GM21528 (cell line): ENCODE measurements around the gene ZNF618.

Source experiments
- ATAC-seq: cut with Tn5 transposase; IDR thresholded peaks from one replicate; pipeline ENCODE4 v1.9.1; 2021; ENCODE audit warnings: mild to moderate bottlenecking, moderate library complexity; ENCODE audit not compliant: unreplicated experiment, low FRiP score

Gene ZNF618

DNA sequence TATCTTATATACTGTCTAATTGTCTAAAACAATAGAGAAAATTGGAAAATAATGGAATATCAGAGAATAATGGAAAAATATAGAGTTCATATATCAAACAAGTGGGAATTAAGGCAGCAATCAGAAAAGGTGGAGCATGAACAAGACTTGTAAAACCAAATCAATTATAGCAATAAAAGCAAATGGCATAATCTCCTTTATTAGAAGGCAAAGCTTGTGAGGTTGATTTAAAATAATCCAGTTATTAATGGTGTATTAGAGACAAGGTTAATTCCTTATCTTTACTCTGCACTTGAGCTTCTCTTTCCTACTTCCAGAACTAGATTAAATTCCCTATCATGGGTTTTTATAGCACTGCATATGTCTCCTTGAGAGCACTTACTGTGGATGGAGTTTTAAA, 137.9 kb downstream of the ZNF618 start:
- no peak for ATAC-seq

DNA sequence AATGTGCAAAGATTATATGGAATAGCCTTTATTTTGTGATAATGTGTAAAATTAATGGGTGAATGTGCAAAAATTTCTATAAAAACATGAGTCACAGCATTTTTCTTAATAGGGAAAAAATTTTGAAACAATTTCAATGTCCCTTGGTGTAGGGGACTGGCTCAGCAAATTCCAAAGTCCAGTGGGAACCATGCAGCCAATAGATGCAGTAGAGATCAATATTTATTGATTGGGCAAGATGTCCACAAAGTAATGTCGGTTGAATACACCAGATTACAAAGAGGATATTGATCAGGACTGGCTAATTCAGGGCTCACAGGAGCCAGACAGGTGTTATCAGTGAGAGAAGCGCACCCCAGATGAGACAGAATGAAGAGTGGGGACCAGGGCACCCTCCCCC, 139.5 kb downstream of the ZNF618 start:
- no peak for ATAC-seq

DNA sequence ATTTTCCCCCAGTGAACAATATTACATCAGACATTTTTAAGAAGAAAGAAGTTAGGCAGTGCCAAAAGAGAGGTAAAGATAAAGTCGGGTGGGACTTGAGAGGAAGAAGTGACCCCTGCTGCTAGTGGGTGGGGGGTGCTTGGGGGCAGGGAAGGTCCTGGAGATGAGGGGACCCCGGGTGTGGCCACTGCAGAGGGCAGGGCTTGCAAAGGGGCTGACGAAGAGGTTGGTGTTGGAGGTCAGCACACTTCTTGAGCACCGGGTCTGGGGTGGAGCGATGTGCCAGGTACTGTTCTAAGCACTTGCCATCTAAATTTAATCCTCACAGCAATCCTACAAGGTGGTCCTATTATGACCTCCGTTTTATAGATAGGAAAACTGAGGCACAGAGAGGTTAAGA, 140.0 kb downstream of the ZNF618 start:
- no peak for ATAC-seq

DNA sequence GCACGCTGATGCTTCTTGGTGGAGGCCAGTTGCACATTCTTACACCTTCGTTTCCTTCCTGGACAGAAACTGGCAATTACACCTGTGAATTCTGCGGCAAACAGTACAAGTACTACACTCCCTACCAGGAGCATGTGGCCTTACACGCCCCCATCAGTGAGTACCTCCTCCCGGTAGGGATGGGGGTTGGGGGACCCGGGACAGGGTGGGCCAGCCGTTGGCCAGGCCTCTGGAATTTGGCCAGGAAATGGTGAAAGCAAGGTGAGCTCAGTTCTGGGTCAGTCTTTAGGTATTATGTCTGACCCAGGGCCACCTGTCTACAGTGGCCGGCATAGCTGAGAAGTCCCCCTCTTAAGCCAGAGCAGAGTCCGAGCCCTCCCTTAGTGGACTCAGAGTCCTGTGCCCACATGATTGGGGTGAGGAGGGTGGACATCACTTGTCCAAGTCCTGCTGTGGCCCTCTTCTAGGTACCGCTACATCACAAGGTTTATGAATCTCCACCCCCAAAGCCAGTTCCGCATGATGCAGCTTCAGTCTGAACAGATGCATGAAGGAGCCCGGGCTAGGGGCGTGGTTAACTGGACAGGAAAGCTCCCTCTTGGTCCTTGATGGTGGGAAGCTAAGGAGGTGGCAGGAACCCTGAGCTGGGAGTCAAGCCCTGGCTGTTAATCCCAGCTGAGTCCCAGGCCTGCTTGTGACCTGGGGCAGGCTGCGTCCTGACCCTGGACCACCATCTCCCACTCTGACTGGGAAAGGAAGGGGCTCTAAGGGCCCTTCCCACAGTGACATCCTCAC, 140.7 kb downstream of the ZNF618 start:
- ATAC-seq: no peak

DNA sequence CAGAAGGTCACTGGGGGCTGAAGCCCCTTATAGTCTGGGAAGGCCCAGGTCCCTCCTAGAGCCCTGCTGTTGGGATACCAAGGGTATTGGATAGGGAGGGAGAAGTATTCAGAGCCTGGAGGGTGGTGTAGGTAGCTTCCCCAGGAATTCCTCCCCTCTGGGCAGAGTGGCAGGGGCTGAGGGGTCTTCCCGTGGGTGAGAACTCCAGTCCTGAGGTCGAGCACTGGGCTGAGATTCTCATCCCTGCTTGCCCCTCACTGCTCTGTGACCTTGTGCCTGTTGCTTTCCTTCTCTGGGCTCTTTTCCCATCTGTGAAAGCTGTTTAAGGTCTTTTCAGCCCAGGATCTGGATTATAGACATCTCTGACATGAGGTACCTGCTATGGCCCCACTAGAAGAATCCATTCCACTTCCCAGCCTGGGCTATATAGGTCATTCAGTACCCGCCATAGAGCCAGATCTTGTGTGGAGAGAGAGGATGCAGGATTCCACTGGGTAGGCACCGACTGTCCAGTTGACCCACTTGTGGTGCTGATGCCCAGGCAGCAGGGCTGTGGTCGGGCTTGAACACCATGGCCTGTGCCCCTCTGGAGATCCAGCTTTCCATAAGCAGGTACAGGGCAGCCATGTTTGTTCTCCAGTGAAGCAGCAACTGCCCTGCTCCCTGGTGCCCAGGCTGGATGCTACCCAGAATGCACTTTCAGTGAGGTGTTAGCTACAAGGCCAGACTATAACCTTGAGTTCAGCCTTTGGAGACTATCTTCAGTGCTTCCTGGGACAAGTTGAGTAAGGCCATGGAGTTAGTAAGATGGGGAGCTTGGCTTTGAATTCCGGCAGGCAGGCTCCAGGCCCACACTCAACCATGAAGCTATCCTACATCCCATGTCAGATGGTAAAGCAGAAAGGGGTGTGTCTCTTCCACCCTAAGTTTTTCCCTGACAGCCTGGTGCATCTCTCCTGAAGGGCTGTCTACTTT, 141.9 kb downstream of the ZNF618 start:
- no peak for ATAC-seq

DNA sequence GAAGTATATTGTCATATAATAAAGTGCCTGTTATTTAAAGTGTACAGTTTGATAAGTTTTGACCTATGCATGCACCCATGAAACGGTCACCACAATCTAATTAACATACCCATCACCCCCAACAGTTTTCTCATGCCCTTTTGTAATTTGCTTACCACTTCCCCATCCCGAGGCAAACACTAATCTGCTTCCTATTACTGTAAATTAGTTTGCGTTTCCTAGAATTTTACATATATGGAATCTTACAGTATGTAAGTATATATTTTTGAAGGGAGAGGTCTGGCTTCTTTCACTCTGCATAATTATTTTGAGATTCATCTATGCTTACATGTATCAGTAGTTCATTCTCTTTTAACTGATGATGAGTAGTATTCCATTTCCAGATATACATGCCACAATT, 145.5 kb downstream of the ZNF618 start:
- no peak for ATAC-seq

GRCh38 chr9:114023961-114024360, 147.9 kb downstream of the ZNF618 start:
- no peak for ATAC-seq

GRCh38 chr9:114025196-114025753, 149.2 kb downstream of the ZNF618 start:
- ATAC-seq: no peak

DNA sequence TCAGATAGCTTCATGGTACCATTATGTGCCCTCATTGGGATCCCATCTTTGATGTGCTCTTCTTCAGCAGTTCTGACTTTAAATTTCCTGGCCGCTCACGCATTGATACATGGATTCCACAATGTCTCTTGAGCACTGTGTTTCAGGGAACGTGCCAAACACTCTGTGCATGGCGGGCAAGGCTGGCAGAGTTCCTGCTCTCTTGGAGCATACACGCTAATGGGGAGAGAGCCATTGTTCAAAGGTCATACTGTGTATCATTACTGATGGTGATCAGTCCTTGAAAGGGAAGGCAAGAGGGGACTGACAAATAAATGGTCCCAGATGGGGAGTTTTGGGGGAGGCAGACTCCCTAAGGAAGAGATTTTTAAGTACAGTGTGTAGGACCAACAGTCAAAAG, 149.7 kb downstream of the ZNF618 start:
- no peak for ATAC-seq

GRCh38 chr9:114026335-114026734, 150.2 kb downstream of the ZNF618 start:
- no peak for ATAC-seq

GRCh38 chr9:114027159-114027862, 151.2 kb downstream of the ZNF618 start:
- no peak for ATAC-seq

- ATAC-seq: no peak
Observed at GRCh38 chr9:114027863-114028465, 151.9 kb downstream of the ZNF618 start.

DNA sequence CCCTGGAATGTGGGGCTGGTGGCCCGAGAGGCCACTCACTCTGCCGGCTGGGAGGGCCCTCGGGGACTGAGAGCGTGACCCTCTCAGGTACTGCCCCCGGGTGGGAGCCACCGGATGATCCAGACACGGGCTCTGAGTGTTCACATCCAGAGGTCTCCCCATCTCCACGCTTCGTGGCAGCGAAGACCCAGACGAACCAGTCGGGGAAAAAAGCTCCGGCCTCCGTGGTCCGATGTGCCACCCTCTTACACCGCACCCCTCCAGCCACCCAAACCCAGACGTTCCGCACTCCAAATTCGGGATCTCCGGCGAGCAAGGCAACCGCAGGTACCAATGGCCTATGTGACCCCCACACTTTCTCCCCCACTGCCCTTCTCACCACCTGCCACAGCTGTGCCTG, 152.5 kb downstream of the ZNF618 start:
- ATAC-seq: no peak

GRCh38 chr9:114029311-114030170, 153.4 kb downstream of the ZNF618 start:
- no peak for ATAC-seq

DNA sequence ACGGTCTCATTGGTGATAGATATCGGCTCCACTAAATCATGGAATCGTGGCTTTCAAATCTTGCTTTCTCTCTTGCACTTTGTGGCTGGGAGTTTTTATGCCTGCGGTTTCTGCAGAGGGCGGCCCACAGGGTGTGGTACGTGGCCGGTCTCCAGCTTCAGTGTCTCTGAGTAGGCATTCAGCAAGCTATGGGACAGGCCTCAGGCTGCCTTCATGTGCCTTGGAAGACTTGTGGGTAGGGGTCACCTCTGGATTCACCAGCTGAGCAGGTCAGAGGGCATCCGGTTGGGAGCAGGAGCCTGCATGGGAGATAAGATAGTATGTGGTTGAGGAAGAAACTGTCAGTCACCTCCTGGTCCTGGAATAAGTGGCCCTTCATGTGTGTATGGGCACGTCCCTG, 154.3 kb downstream of the ZNF618 start:
- ATAC-seq: no peak

- no peak for ATAC-seq
Observed at GRCh38 chr9:114031037-114031630, 155.0 kb downstream of the ZNF618 start.

- ATAC-seq: no peak
Observed at GRCh38 chr9:114031948-114032840, 156.1 kb downstream of the ZNF618 start.
